22Rv1 (cell line): ENCODE data around the gene SPOCK1.

ENCODE experiments used
- CTCF ChIP-seq: fragments of 450-650 bp; IDR thresholded peaks from 2 replicates; pipeline ENCODE4 v1.5.1; 2017; ENCODE audit warnings: mild to moderate bottlenecking
- ZFX ChIP-seq: fragments of 450-650 bp; IDR thresholded peaks from 2 replicates; pipeline ENCODE4 v1.6.1; 2017; ENCODE audit warnings: antibody characterized with exemption, borderline replicate concordance

GRCh38 chr5:137078171-137078665 lies 420.9 kb downstream of the SPOCK1 start:
- TF ChIP-seq CTCF (no peak), ZFX (no peak)
